HEK293T (cell line): ENCODE results near the gene OS9.

Experiments
- CTCF ChIA-PET: fragments of 350-600 bp; formaldehyde crosslinking; extraction: SDS; loops from one replicate; lab custom pipeline; 2021; ENCODE audit warnings: antibody characterized with exemption, inconsistent platforms; lab: Yijun Ruan, JAX
- POLR2A ChIA-PET: fragments of 350-600 bp; formaldehyde crosslinking; extraction: SDS; loops from one replicate; lab custom pipeline; 2020; ENCODE audit warnings: antibody characterized with exemption, inconsistent platforms; lab: Yijun Ruan, JAX
- DNase-seq: peaks from one replicate; pipeline ENCODE4 v3.0.0; 2012; ENCODE audit warnings: mixed read lengths; ENCODE audit errors: extremely low spot score
- ARNT ChIP-seq: fragments of 450-650 bp; IDR thresholded peaks from 2 replicates; pipeline ENCODE4 v1.6.1; 2017; ENCODE audit warnings: mild to moderate bottlenecking
- BHLHE40 ChIP-seq: fragments of 450-650 bp; IDR thresholded peaks from 2 replicates; pipeline ENCODE4 v1.6.1; 2016; ENCODE audit warnings: mild to moderate bottlenecking, moderate library complexity, borderline replicate concordance
- CTBP1 ChIP-seq: fragments of 450-650 bp; IDR thresholded peaks from 2 replicates; pipeline ENCODE4 v1.6.1; 2016; ENCODE audit warnings: borderline replicate concordance
- ELF4 ChIP-seq: fragments of 450-650 bp; IDR thresholded peaks from 2 replicates; pipeline ENCODE4 v1.6.1; 2017; ENCODE audit warnings: antibody characterized with exemption
- FOXA1 ChIP-seq: fragments of 450-650 bp; IDR thresholded peaks from 2 replicates; pipeline ENCODE4 v1.6.1; 2016; ENCODE audit warnings: mild to moderate bottlenecking
- FOXK2 ChIP-seq: fragments of 450-650 bp; IDR thresholded peaks from 2 replicates; pipeline ENCODE4 v1.6.1; 2016; ENCODE audit warnings: mild to moderate bottlenecking
- FOXM1 ChIP-seq: fragments of 450-650 bp; IDR thresholded peaks from 2 replicates; pipeline ENCODE4 v1.6.1; 2017; ENCODE audit warnings: mild to moderate bottlenecking, borderline replicate concordance
- HDGF ChIP-seq: fragments of 450-650 bp; IDR thresholded peaks from 2 replicates; pipeline ENCODE4 v1.6.1; 2017; ENCODE audit warnings: antibody characterized with exemption, borderline replicate concordance
- L3MBTL2 ChIP-seq: fragments of 450-650 bp; conservative IDR thresholded peaks from 2 replicates; pipeline ENCODE4 v1.6.1; 2016; ENCODE audit warnings: mild to moderate bottlenecking
- LEF1 ChIP-seq: fragments of 450-650 bp; IDR thresholded peaks from 2 replicates; pipeline ENCODE4 v1.6.1; 2017; ENCODE audit warnings: mild to moderate bottlenecking, borderline replicate concordance
- NFRKB ChIP-seq: fragments of 450-650 bp; IDR thresholded peaks from 2 replicates; pipeline ENCODE4 v1.6.1; 2016; ENCODE audit warnings: mild to moderate bottlenecking, moderate library complexity
- PKNOX1 ChIP-seq: fragments of 450-650 bp; IDR thresholded peaks from 2 replicates; pipeline ENCODE4 v1.6.1; 2016
- SP1 ChIP-seq: fragments of 450-650 bp; IDR thresholded peaks from 2 replicates; pipeline ENCODE4 v1.6.1; 2017
- SUZ12 ChIP-seq: fragments of 450-650 bp; IDR thresholded peaks from 2 replicates; pipeline ENCODE4 v1.6.1; 2016; ENCODE audit warnings: mild to moderate bottlenecking
- TARDBP ChIP-seq: fragments of 450-650 bp; IDR thresholded peaks from 2 replicates; pipeline ENCODE4 v1.6.1; 2016
- ZNF384 ChIP-seq: fragments of 450-650 bp; IDR thresholded peaks from 2 replicates; pipeline ENCODE4 v1.6.1; 2016

Gene OS9

GRCh38 chr12:57758552-57759359 is 64.8 kb downstream of the OS9 start:
- TF ChIP-seq LEF1 = no peak
- TF ChIP-seq L3MBTL2 = no peak
- no peak for TF ChIP-seq TARDBP
- no peak for TF ChIP-seq FOXM1
- DNase-seq = no peak
- POLR2A ChIA-PET = interaction anchor here (1.2 to 3.6 kb wide), 4 partner anchors 9 to 24 kb away, joined by 3 to 17 read pairs (median 7); partner anchors contain the start of genes CYP27B1, EEF1AKMT3, METTL1 and TSFM
- CTCF ChIA-PET = interaction anchor here (1.2 to 2.0 kb wide), 3 partner anchors 9 to 19 kb away, joined by 3 to 8 read pairs (median 4); partner anchors contain the start of genes CYP27B1, EEF1AKMT3 and METTL1

GRCh38 chr12:57759360-57759980 is 65.5 kb downstream of the OS9 start:
- ChIA-PET CTCF (interaction anchor here (0.6 to 2.0 kb wide), 7 partner anchors 9 to 146 kb away, joined by 3 to 8 read pairs (median 3); partner anchors contain the start of genes CYP27B1, EEF1AKMT3, METTL1 and TSFM), POLR2A (interaction anchor here (1.2 to 3.6 kb wide), 4 partner anchors 8 to 24 kb away, joined by 3 to 17 read pairs (median 7); partner anchors contain the start of genes CYP27B1, EEF1AKMT3, METTL1 and TSFM)
- DNase-seq = no peak
- TF ChIP-seq L3MBTL2 = no peak
- no peak for TF ChIP-seq NFRKB
- no peak for TF ChIP-seq PKNOX1
- TF ChIP-seq ARNT = no peak
- TF ChIP-seq FOXA1 = no peak
- no peak for TF ChIP-seq ELF4
- TF ChIP-seq HDGF = no peak
- TF ChIP-seq CTBP1 = no peak
- TF ChIP-seq FOXK2 = no peak
- TF ChIP-seq SP1 = no peak
- no peak for TF ChIP-seq ZNF384
- TF ChIP-seq FOXM1 = no peak
- no peak for TF ChIP-seq SUZ12
- no peak for TF ChIP-seq BHLHE40
- TF ChIP-seq TARDBP = no peak
- TF ChIP-seq LEF1 = no peak

GRCh38 chr12:57760347-57760982 is 66.5 kb downstream of the OS9 start:
- no peak for DNase-seq
- ChIA-PET POLR2A (interaction anchor here (2.1 to 3.6 kb wide), 2 partner anchors 12 to 23 kb away, joined by 6 to 17 read pairs; partner anchors contain the start of genes EEF1AKMT3, METTL1 and TSFM), CTCF (interaction anchor here (2.0 kb wide), 1 partner anchor 8 kb away, joined by 8 read pairs; the partner anchor contains the start of gene CYP27B1)
- TF ChIP-seq BHLHE40 = no peak
- no peak for TF ChIP-seq ZNF384
- no peak for TF ChIP-seq FOXA1
- no peak for TF ChIP-seq SUZ12
- TF ChIP-seq ARNT = no peak
- no peak for TF ChIP-seq LEF1
- TF ChIP-seq FOXM1 = no peak
- no peak for TF ChIP-seq SP1
- TF ChIP-seq NFRKB = no peak
- TF ChIP-seq CTBP1 = no peak
- no peak for TF ChIP-seq HDGF
- TF ChIP-seq ELF4 = no peak
- no peak for TF ChIP-seq FOXK2
- no peak for TF ChIP-seq TARDBP
- TF ChIP-seq L3MBTL2 = no peak
- no peak for TF ChIP-seq PKNOX1

- ChIA-PET CTCF (no interaction called here), POLR2A (interaction anchor here (3.6 kb wide), 1 partner anchor 11 kb away, joined by 17 read pairs; the partner anchor contains the start of genes EEF1AKMT3 and METTL1)
- no peak for DNase-seq
- TF ChIP-seq ARNT = no peak
- no peak for TF ChIP-seq NFRKB
- TF ChIP-seq SP1 = no peak
Measured at GRCh38 chr12:57761391-57761998, 67.6 kb downstream of the OS9 start.

GRCh38 chr12:57762463-57762862 is 68.5 kb downstream of the OS9 start:
- no peak for DNase-seq
- TF ChIP-seq LEF1 = no peak
- no peak for TF ChIP-seq SUZ12
- TF ChIP-seq ELF4 = no peak
- no peak for TF ChIP-seq HDGF
- no peak for TF ChIP-seq FOXA1
- no peak for TF ChIP-seq BHLHE40
- TF ChIP-seq L3MBTL2 = no peak
- no peak for TF ChIP-seq FOXK2
- TF ChIP-seq ARNT = no peak
- TF ChIP-seq NFRKB = no peak
- no peak for TF ChIP-seq FOXM1
- TF ChIP-seq SP1 = no peak
- TF ChIP-seq ZNF384 = no peak
- no peak for TF ChIP-seq CTBP1
- TF ChIP-seq TARDBP = no peak
- TF ChIP-seq PKNOX1 = no peak
- ChIA-PET CTCF (no interaction called here), POLR2A (interaction anchor here (1.4 kb wide), 1 partner anchor 10 kb away, joined by 6 read pairs; the partner anchor contains the start of genes EEF1AKMT3 and METTL1)
